Mammary epithelial cell (primary cell): ENCODE measurements around the gene ACSBG1.

Experiments used
- EZH2 ChIP-seq: IDR thresholded peaks from 2 replicates; pipeline ENCODE4 v1.6.1; 2012; ENCODE audit warnings: low read length, inconsistent platforms, borderline replicate concordance
- TF ChIP-seq, protein P1 (sequence below), 2 donors: IDR thresholded peaks in 1 of 2; conservative IDR thresholded peaks in 1 of 2; 2 replicates each; pipeline ENCODE4 v1.5.1; 2011 to 2012; ENCODE audit warnings: inconsistent platforms in 2 of 2, low read length in 2 of 2, mild to moderate bottlenecking in 2 of 2, control low read depth in 1 of 2, low read depth in 1 of 2; ENCODE audit not compliant: insufficient read depth in 1 of 2; ENCODE audit errors: extremely low read depth in 1 of 2

DNA sequence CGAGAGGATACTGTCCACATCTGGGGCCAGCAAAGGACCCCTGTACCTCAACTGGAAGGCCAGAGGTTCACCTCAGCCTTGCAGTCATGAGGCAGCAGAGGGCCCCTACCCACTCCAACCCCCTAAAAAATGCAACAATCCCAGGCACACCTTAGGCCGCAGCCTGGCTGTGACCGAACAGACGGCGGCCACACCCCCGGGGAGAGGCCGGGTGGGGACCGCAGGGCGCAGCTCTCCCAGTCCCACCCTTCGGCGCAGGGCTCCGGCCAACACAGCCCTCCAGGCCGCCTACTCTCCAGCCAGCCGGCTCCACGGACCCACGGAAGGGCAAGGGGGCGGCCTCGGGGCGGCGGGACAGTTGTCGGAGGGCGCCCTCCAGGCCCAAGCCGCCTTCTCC, 29.5 kb upstream of the ACSBG1 start:
- TF ChIP-seq, protein P1, sequence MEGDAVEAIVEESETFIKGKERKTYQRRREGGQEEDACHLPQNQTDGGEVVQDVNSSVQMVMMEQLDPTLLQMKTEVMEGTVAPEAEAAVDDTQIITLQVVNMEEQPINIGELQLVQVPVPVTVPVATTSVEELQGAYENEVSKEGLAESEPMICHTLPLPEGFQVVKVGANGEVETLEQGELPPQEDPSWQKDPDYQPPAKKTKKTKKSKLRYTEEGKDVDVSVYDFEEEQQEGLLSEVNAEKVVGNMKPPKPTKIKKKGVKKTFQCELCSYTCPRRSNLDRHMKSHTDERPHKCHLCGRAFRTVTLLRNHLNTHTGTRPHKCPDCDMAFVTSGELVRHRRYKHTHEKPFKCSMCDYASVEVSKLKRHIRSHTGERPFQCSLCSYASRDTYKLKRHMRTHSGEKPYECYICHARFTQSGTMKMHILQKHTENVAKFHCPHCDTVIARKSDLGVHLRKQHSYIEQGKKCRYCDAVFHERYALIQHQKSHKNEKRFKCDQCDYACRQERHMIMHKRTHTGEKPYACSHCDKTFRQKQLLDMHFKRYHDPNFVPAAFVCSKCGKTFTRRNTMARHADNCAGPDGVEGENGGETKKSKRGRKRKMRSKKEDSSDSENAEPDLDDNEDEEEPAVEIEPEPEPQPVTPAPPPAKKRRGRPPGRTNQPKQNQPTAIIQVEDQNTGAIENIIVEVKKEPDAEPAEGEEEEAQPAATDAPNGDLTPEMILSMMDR (conservative IDR thresholded peaks at IDR 0.05 in 1 of 2, IDR thresholded peaks at IDR 0.05 in 1 of 2; ENCODE audit: extremely low read depth in 1 of 2, insufficient read depth in 1 of 2, low read depth in 1 of 2, low read length in 2 of 2), result no peak
- TF ChIP-seq EZH2, result no peak
